Endodermal cell (in vitro differentiated cells): Measurements from ENCODE around the gene RXFP1. TPM values are rescaled to one million over a fixed set of nuclear protein-coding genes. Genes with fewer than 3 reads are reported as not detected.
A peak's percentile ranks its signal among the peaks of the same experiment; 100 is the strongest.

Experiments used
- DNase-seq: peaks from one replicate; pipeline ENCODE4 v3.0.0-alpha.2; 2017
- H3K27ac ChIP-seq: 2 replicates; pipeline ENCODE4 v1.5.1; 2013; ENCODE audit warnings: mild to moderate bottlenecking, low read depth, low read length, moderate library complexity
- H3K27me3 ChIP-seq: 2 replicates; pipeline ENCODE4 v1.6.1; 2013; ENCODE audit warnings: mild to moderate bottlenecking, low read length, moderate library complexity; ENCODE audit not compliant: insufficient read depth, control insufficient read depth, poor library complexity, severe bottlenecking
- H3K36me3 ChIP-seq: 2 replicates; pipeline ENCODE4 v1.7.0; 2013; ENCODE audit warnings: mild to moderate bottlenecking, low read length, moderate library complexity; ENCODE audit not compliant: control insufficient read depth, insufficient read depth
- H3K4me1 ChIP-seq: one replicate; pipeline ENCODE4 v1.7.0; 2013; ENCODE audit warnings: low read length; ENCODE audit not compliant: control insufficient read depth, insufficient read depth
- H3K4me3 ChIP-seq: 2 replicates; pipeline ENCODE4 v1.5.1; 2013; ENCODE audit warnings: mild to moderate bottlenecking, low read length, moderate library complexity
- H3K9ac ChIP-seq: 2 replicates; pipeline ENCODE4 v1.6.1; 2013; ENCODE audit warnings: mild to moderate bottlenecking, low read length, moderate library complexity; ENCODE audit not compliant: poor library complexity, severe bottlenecking; ENCODE audit errors: extremely low read depth
- H3K9me3 ChIP-seq: 2 replicates; pipeline ENCODE4 v1.6.1; 2013; ENCODE audit warnings: mild to moderate bottlenecking, low read length, moderate library complexity; ENCODE audit not compliant: control insufficient read depth
- H3K27ac Mint-ChIP-seq: 2 replicates; pipeline ENCODE4 v1.8.0; 2020; ENCODE audit warnings: mixed read lengths
- H3K27me3 Mint-ChIP-seq: 2 replicates; pipeline ENCODE4 v1.8.0; 2021; ENCODE audit warnings: mild to moderate bottlenecking, mixed read lengths; ENCODE audit not compliant: insufficient read depth
- H3K36me3 Mint-ChIP-seq: 2 replicates; pipeline ENCODE4 v1.8.0; 2020; ENCODE audit warnings: low read depth, mixed read lengths
- H3K4me1 Mint-ChIP-seq: 2 replicates; pipeline ENCODE4 v1.8.0; 2020; ENCODE audit warnings: mixed read lengths
- H3K4me3 Mint-ChIP-seq: 2 replicates; pipeline ENCODE4 v1.8.0; 2020; ENCODE audit warnings: mild to moderate bottlenecking, moderate library complexity, mixed read lengths
- H3K9me3 Mint-ChIP-seq: 2 replicates; pipeline ENCODE4 v1.8.0; 2020; ENCODE audit warnings: mild to moderate bottlenecking, mixed read lengths
- CTCF ChIP-seq: fragments of 200-600 bp; sonication (generic); conservative IDR thresholded peaks from 2 replicates; pipeline ENCODE4 v1.5.0; 2021; ENCODE audit warnings: antibody characterized with exemption, mild to moderate bottlenecking
- WGBS, 2 experiments: methylation state at CpG; one replicate each; pipeline versions ENCODE4 v1.1.5 to v1.1.7; 2013; ENCODE audit warnings: missing lambda C conversion rate in 2 of 2, mixed read lengths in 1 of 2; ENCODE audit not compliant: insufficient coverage in 1 of 2, insufficient read length in 1 of 2; 5-methylcytosine and 5-hydroxymethylcytosine counted together
- total RNA-seq, 2 donors: library from RNA; stranded (reverse); fragmentation: NEBNext Ultra II Directional in 1 of 2; extraction: Animal tissue kit (Norgen Biotek cat#: 25700) in 1 of 2; gene quantifications; 2 replicates in 1 of 2; 3 replicates in 1 of 2; pipeline ENCODE4 v1.2.1, GENCODE V29; 2021

RXFP1 gene
- total RNA-seq, 2 donors from 2014 or later: not detected

GRCh38 chr4:158664806-158665205, 143.1 kb downstream of the RXFP1 start:
- no peak overlapping the region for H3K4me3 Mint-ChIP-seq
- TF ChIP-seq CTCF: no peak
- H3K27me3 ChIP-seq: no peaks in the 10 kb centered on the region
- no peaks in the 10 kb centered on the region for H3K9me3 Mint-ChIP-seq
- H3K9me3 ChIP-seq: no peaks in the 10 kb centered on the region
- 96 to 100% methylated on average over 3 to 18 of the region's 18 CpGs for WGBS, 2 experiments
- H3K4me3 ChIP-seq: no peak overlapping the region
- DNase-seq: no peak
- H3K9ac ChIP-seq: no peak overlapping the region
- no peak overlapping the region for H3K27ac ChIP-seq
- H3K36me3 ChIP-seq: peaks cover 23% of the 10 kb centered on the region
- H3K36me3 Mint-ChIP-seq: peaks cover 17% of the 10 kb centered on the region
- H3K4me1 Mint-ChIP-seq: peaks cover 11% of the 10 kb centered on the region
- H3K4me1 ChIP-seq: no peaks in the 10 kb centered on the region
- no peak overlapping the region for H3K27ac Mint-ChIP-seq
- no peaks in the 10 kb centered on the region for H3K27me3 Mint-ChIP-seq

- H3K9ac ChIP-seq: no peak overlapping the region
- 92 to 100% methylated on average over 2 of the region's 2 CpGs for WGBS, 2 experiments
- H3K9me3 ChIP-seq: no peaks in the 10 kb centered on the region
- H3K4me3 ChIP-seq: no peak overlapping the region
- DNase-seq: no peak
- H3K36me3 Mint-ChIP-seq: peaks cover 17% of the 10 kb centered on the region
- H3K4me3 Mint-ChIP-seq: no peak overlapping the region
- H3K27ac Mint-ChIP-seq: no peak overlapping the region
- H3K27me3 ChIP-seq: no peaks in the 10 kb centered on the region
- H3K9me3 Mint-ChIP-seq: no peaks in the 10 kb centered on the region
- no peak overlapping the region for H3K27ac ChIP-seq
- H3K4me1 ChIP-seq: no peaks in the 10 kb centered on the region
- H3K36me3 ChIP-seq: peaks cover 23% of the 10 kb centered on the region
- peaks cover 15% of the 10 kb centered on the region for H3K4me1 Mint-ChIP-seq
- H3K27me3 Mint-ChIP-seq: no peaks in the 10 kb centered on the region
- TF ChIP-seq CTCF: no peak
These were observed 145.2 kb downstream of the RXFP1 start for GRCh38 chr4:158666892-158667291.

GRCh38 chr4:158667651-158668198, 146.0 kb downstream of the RXFP1 start:
- Mint-ChIP-seq H3K27ac (no peak overlapping the region), H3K36me3 (peaks cover 17% of the 10 kb centered on the region), H3K4me3 (no peak overlapping the region), H3K4me1 (peaks cover 18% of the 10 kb centered on the region), H3K9me3 (no peaks in the 10 kb centered on the region), H3K27me3 (no peaks in the 10 kb centered on the region)
- WGBS, 2 experiments: 38% methylated on average over 2 of the region's 3 CpGs; no CpG with 5 or more reads in 1 of the 2 experiments
- no peak overlapping the region for H3K9ac ChIP-seq
- H3K9me3 ChIP-seq: no peaks in the 10 kb centered on the region
- H3K36me3 ChIP-seq: peaks cover 23% of the 10 kb centered on the region
- TF ChIP-seq CTCF: peak; percentile 85
- H3K27ac ChIP-seq: no peak overlapping the region
- H3K4me3 ChIP-seq: no peak overlapping the region
- H3K4me1 ChIP-seq: no peaks in the 10 kb centered on the region
- no peaks in the 10 kb centered on the region for H3K27me3 ChIP-seq
- DNase-seq: peak; percentile 62
